ENCODE data around the gene AKR1B1.

GRCh38 chr7:134500406-134500805 is 41.5 kb upstream of the AKR1B1 start:
- TF ChIP-seq CTCF (IDR thresholded peaks at IDR 0.05; ENCODE audit: low read length) (no peak), EZH2 (IDR thresholded peaks at IDR 0.05; ENCODE audit: borderline replicate concordance, low read length) (no peak)
